Mesodermal cell (in vitro differentiated cells): ENCODE results near the gene IL16.

ENCODE experiments used
- H3K27ac ChIP-seq: 2 replicates; pipeline ENCODE4 v1.7.0; 2013; ENCODE audit warnings: mild to moderate bottlenecking, low read depth, low read length, moderate library complexity; ENCODE audit not compliant: severe bottlenecking
- H3K36me3 ChIP-seq: 2 replicates; pipeline ENCODE4 v1.7.1; 2013; ENCODE audit warnings: mild to moderate bottlenecking, low read length, moderate library complexity; ENCODE audit not compliant: control insufficient read depth, insufficient read depth
- H3K4me1 ChIP-seq: one replicate; pipeline ENCODE4 v1.7.1; 2013; ENCODE audit warnings: mild to moderate bottlenecking, low read length; ENCODE audit not compliant: insufficient read depth, control insufficient read depth, poor library complexity, severe bottlenecking
- H3K4me3 ChIP-seq: 2 replicates; pipeline ENCODE4 v1.7.0; 2013; ENCODE audit warnings: low read length, control low read depth, mild to moderate bottlenecking; ENCODE audit not compliant: insufficient read depth, poor library complexity, severe bottlenecking; ENCODE audit errors: extremely low read depth
- H3K9me3 ChIP-seq: 2 replicates; pipeline ENCODE4 v1.7.1; 2013; ENCODE audit warnings: mild to moderate bottlenecking, low read length, moderate library complexity; ENCODE audit not compliant: control insufficient read depth
- WGBS, 2 experiments: methylation state at CpG; one replicate each; pipeline ENCODE4 v1.1.5; 2013; ENCODE audit warnings: missing lambda C conversion rate in 2 of 2; ENCODE audit not compliant: insufficient coverage in 2 of 2; 5-methylcytosine and 5-hydroxymethylcytosine counted together

The IL16 gene

GRCh38 chr15:81161160-81161673 is 35.5 kb upstream of the IL16 start:
- no peaks in the 10 kb centered on the region for H3K36me3 ChIP-seq
- H3K9me3 ChIP-seq: no peaks in the 10 kb centered on the region
- no peak overlapping the region for H3K4me3 ChIP-seq
- no peak overlapping the region for H3K27ac ChIP-seq
- WGBS, 2 experiments: 52 to 94% methylated on average over 3 of the region's 4 CpGs
- peaks cover 10% of the 10 kb centered on the region for H3K4me1 ChIP-seq

- Histone ChIP-seq H3K9me3 (no peaks in the 10 kb centered on the region), H3K27ac (no peak overlapping the region), H3K4me1 (peaks cover 10% of the 10 kb centered on the region), H3K4me3 (no peak overlapping the region), H3K36me3 (no peaks in the 10 kb centered on the region)
- 82 to 100% methylated on average over 3 to 5 of the region's 7 CpGs for WGBS, 2 experiments
These were observed 34.8 kb upstream of the IL16 start for GRCh38 chr15:81161851-81162250.

- Histone ChIP-seq H3K27ac (no peak overlapping the region), H3K4me1 (peaks cover 10% of the 10 kb centered on the region), H3K36me3 (no peaks in the 10 kb centered on the region), H3K9me3 (no peaks in the 10 kb centered on the region), H3K4me3 (no peak overlapping the region)
- 83 to 92% methylated on average over 2 of the region's 3 CpGs for WGBS, 2 experiments
These were observed 32.5 kb upstream of the IL16 start for GRCh38 chr15:81163961-81164800.

- Histone ChIP-seq H3K27ac (no peak overlapping the region), H3K36me3 (no peaks in the 10 kb centered on the region), H3K4me1 (peaks cover 10% of the 10 kb centered on the region), H3K9me3 (no peaks in the 10 kb centered on the region), H3K4me3 (no peak overlapping the region)
- WGBS, 2 experiments: 77% methylated on average over 1 of the region's 3 CpGs; no CpG with 5 or more reads in 1 of the 2 experiments
These were observed 31.1 kb upstream of the IL16 start for GRCh38 chr15:81165535-81165934.

- 79 to 100% methylated on average over 2 of the region's 3 CpGs for WGBS, 2 experiments
- H3K9me3 ChIP-seq: no peaks in the 10 kb centered on the region
- no peak overlapping the region for H3K4me3 ChIP-seq
- H3K4me1 ChIP-seq: peaks cover 10% of the 10 kb centered on the region
- H3K36me3 ChIP-seq: no peaks in the 10 kb centered on the region
- no peak overlapping the region for H3K27ac ChIP-seq
These were observed 29.9 kb upstream of the IL16 start for GRCh38 chr15:81166636-81167305.

- 67% methylated on average over 1 of the region's 2 CpGs; no CpG with 5 or more reads in 1 of the 2 experiments for WGBS, 2 experiments
- Histone ChIP-seq H3K4me3 (no peak overlapping the region), H3K27ac (no peak overlapping the region), H3K36me3 (no peaks in the 10 kb centered on the region), H3K4me1 (peaks cover 10% of the 10 kb centered on the region), H3K9me3 (no peaks in the 10 kb centered on the region)
These were observed 28.6 kb upstream of the IL16 start for GRCh38 chr15:81168131-81168526.

- 88% methylated on average over 1 of the region's 2 CpGs; no CpG with 5 or more reads in 1 of the 2 experiments for WGBS, 2 experiments
- H3K9me3 ChIP-seq: no peaks in the 10 kb centered on the region
- H3K36me3 ChIP-seq: no peaks in the 10 kb centered on the region
- no peak overlapping the region for H3K4me3 ChIP-seq
- H3K27ac ChIP-seq: no peak overlapping the region
- peaks cover 10% of the 10 kb centered on the region for H3K4me1 ChIP-seq
These were observed 28.0 kb upstream of the IL16 start for GRCh38 chr15:81168644-81169043.

- no peaks in the 10 kb centered on the region for H3K36me3 ChIP-seq
- H3K4me3 ChIP-seq: no peak overlapping the region
- WGBS, 2 experiments: no CpG with 5 or more reads among the region's 3 CpGs
- no peak overlapping the region for H3K27ac ChIP-seq
- peaks cover under 1% of the 10 kb centered on the region for H3K4me1 ChIP-seq
- no peaks in the 10 kb centered on the region for H3K9me3 ChIP-seq
These were observed 26.2 kb upstream of the IL16 start for GRCh38 chr15:81170511-81170910.

- H3K4me1 ChIP-seq: no peaks in the 10 kb centered on the region
- no peaks in the 10 kb centered on the region for H3K9me3 ChIP-seq
- no peak overlapping the region for H3K27ac ChIP-seq
- H3K4me3 ChIP-seq: no peak overlapping the region
- H3K36me3 ChIP-seq: no peaks in the 10 kb centered on the region
These were observed 25.4 kb upstream of the IL16 start for GRCh38 chr15:81171286-81171685.

- Histone ChIP-seq H3K36me3 (no peaks in the 10 kb centered on the region), H3K4me1 (no peaks in the 10 kb centered on the region), H3K27ac (no peak overlapping the region), H3K9me3 (no peaks in the 10 kb centered on the region), H3K4me3 (no peak overlapping the region)
- WGBS, 2 experiments: 59 to 90% methylated on average over 2 of the region's 2 CpGs
These were observed 22.4 kb upstream of the IL16 start for GRCh38 chr15:81174125-81174791.
